HG02840 (cell line): ENCODE measurements around the gene HS6ST1.

Source experiments
- ATAC-seq: cut with Tn5 transposase; IDR thresholded peaks from one replicate; pipeline ENCODE4 v1.9.1; 2021; ENCODE audit warnings: mild to moderate bottlenecking, moderate library complexity, moderate number of reproducible peaks; ENCODE audit not compliant: unreplicated experiment, low FRiP score

HS6ST1 gene

GRCh38 chr2:128285329-128285931 is 33.2 kb downstream of the HS6ST1 start:
- ATAC-seq: no peak

DNA sequence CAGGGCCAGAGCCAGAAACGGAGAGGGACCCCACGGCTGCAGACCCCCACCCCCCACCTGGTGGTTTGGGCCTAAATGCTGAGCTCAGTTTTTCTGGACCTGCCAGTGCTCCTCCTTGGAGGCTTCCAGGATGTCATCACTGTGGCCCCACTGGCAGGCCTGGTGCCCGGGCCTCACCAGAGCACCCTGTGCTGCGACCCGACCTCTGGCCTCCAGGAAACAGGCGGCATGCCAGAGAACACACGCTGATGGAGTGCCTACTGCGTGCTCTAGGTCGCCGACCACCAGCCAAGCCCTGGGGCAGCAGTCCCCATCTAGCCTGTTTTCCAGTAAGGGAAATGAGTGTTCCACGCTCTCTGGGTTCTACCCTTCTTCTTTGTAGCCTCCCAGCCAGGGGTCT is 33.8 kb downstream of the HS6ST1 start:
- ATAC-seq: no peak

DNA sequence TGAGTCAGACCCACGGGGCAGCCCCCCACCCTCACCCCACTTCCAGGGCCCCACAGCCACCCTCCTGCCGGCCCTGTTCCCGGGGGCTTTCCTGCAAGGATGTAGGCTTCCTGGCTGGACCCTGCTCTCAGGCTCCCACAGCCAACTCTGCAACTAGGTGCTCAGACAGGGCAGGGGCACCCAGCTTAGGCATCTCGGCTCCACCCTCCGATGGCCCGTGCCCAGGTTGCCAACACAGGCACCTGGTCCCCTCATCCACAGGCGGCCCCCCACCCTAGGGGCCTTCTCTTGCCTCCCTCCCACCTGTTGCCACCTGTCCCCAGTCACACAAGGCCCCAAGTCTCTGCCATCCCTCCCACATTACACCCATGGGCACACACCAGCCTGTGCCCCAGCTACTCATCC is 34.6 kb downstream of the HS6ST1 start:
- no peak for ATAC-seq

- ATAC-seq: no peak
Observed at GRCh38 chr2:128282976-128283810, 35.5 kb downstream of the HS6ST1 start.

- no peak for ATAC-seq
Observed at GRCh38 chr2:128282246-128282975, 36.3 kb downstream of the HS6ST1 start.

GRCh38 chr2:128281852-128282245 is 36.8 kb downstream of the HS6ST1 start:
- ATAC-seq: no peak

GRCh38 chr2:128280901-128281321 is 37.8 kb downstream of the HS6ST1 start:
- ATAC-seq: no peak

GRCh38 chr2:128280158-128280871 is 38.4 kb downstream of the HS6ST1 start:
- no peak for ATAC-seq

GRCh38 chr2:128279786-128280157 is 38.9 kb downstream of the HS6ST1 start:
- no peak for ATAC-seq

- no peak for ATAC-seq
Observed at GRCh38 chr2:128279009-128279408, 39.7 kb downstream of the HS6ST1 start.

DNA sequence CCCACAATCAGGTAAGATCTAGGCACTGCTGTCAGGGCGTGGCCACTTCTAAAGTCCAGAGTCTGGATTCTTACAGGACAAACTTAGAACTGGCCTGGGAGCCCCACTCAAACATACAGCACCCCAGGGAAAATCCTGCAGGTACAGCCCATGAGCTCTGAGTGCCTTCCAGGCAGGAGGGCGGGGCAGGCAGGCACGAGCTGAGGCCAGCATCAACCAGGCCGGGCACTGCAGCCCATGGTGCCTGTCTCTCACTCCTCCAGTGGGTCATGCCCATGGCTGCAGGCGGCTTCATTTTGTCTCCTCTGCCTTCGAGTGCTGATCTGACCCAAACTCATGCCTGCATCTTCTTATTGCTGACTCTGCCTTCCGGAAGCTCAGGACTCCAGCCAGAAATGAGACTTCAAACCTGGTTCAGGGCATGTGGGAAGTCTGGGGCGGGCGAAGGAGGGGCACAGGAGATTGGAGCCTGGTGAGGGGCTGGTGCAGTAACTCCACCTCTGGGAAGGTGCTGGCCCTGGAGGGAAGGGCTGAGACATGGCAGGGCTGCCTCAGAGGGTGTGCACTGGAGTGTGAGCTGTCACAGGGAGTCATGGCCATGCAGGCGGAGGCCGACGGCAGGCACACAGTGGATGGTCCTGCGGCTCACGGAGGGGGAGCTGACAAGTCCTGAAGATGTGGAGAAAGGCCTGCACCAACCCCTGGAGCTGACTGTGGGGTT is 40.5 kb downstream of the HS6ST1 start:
- ATAC-seq: no peak

GRCh38 chr2:128276878-128277675 is 41.6 kb downstream of the HS6ST1 start:
- ATAC-seq: no peak

GRCh38 chr2:128275498-128276045 is 43.1 kb downstream of the HS6ST1 start:
- ATAC-seq: no peak

DNA sequence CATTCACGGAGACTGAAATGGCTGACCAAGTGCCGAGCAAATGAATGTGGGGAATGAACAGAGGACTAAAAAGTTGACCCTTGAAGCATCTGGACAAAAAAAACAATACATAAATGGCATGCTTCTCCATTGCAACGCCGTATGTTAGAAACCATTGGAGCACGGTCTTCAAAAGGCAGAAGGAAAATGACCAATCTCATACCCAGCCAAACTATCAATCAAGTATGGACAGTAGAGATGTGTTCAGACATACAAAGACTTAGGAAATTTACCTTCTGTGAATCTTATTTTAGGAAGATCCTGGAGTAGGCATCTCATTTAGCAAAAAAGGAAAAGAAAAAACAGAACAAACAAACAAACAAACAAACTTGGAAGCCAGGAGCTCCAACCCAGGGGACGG is 44.5 kb downstream of the HS6ST1 start:
- no peak for ATAC-seq

DNA sequence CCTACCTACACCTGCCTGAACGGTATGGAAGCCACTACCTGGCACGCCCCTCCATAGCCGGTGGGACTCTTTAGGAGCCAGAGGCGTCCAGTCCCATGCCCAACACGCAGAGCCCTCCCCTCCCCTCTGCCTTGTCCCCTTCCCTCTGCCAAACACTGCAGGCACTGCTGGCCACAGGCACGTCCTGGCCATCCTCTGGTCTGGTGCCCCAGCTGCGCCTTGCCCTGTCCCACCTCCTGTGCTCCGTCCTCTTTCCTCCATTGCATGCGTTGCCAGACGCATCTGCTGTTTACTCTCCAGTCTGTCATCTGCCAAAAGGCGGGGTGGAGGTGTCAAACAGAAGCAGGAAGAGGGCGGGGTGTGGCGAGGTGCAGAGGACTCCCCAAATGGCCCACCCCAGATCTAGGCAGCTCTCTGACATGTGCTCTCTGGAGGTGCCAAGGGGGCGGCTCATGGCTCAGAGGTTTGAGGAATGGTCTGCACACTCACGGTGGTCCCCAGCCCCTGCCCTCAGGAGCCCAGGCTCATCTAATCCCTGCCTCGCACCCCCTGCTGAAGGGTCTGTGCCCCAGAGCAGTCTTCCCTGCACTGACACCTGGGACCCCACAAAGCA is 45.1 kb downstream of the HS6ST1 start:
- ATAC-seq: no peak

- ATAC-seq: no peak
Observed at GRCh38 chr2:128272601-128273468, 45.8 kb downstream of the HS6ST1 start.

DNA sequence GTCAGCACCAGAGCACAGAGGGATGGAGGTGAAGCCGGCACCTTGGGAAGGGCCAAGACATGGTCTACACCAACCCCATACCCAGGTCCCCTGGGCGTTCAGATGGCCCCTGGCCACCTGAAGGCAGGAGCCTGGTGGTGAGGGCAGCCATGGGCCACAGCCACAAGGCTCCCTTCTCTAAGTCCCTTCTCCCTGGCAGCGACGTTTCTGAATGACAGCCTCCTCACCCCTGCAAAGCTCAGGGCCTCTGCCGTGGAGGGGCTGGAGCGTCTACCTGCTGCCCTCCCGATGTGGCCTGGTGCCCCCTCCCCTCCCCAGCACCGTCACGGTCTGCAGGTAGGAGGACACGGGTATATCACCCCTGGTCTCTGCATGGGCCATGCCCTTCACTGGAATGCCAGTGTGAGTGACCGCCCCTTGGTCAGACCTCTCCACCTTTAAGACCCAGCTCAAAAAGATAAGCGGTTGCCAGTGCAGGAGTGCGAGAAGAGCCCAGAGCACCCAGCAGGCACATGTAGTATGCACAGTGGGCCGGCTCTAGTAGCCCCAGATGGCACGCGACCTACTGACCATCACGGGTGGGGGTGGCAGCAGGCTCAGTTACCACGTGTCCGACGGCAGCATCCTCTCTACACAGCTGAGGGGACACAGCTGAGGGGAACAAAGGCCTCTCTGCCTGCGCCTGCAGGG is 46.6 kb downstream of the HS6ST1 start:
- ATAC-seq: no peak
